Activated CD4-positive, alpha-beta memory T cell treated with anti-CD3 and anti-CD28 coated beads, Interleukin-2, amount 10 ng/mL, durations not matched to agents 7 days and 5 days (primary cell): ENCODE measurements around the gene RAD51AP1. TPM values are rescaled to one million over a fixed set of nuclear protein-coding genes. Genes with fewer than 3 reads are reported as not detected.
A peak's percentile ranks its signal among the peaks of the same experiment; 100 is the strongest.

Experiments
- CTCF ChIA-PET: fragments of 350-600 bp; sonication (Branson Sonifier 250); formaldehyde crosslinking; loops from one replicate; lab custom pipeline; 2021; ENCODE audit warnings: antibody characterized with exemption, inconsistent platforms; lab: Charles Lee
- POLR2A ChIA-PET: fragments of 350-600 bp; sonication (Branson Sonifier 250); formaldehyde crosslinking; loops from one replicate; lab custom pipeline; 2021; ENCODE audit warnings: antibody characterized with exemption; lab: Charles Lee
- DNase-seq: peaks from one replicate; pipeline ENCODE4 v3.0.0-alpha.2; 2020
- H3K27ac Mint-ChIP-seq: one replicate; pipeline ENCODE4 v1.8.0; 2021; ENCODE audit warnings: mild to moderate bottlenecking, mixed read lengths
- H3K27me3 Mint-ChIP-seq: one replicate; pipeline ENCODE4 v1.8.0; 2021; ENCODE audit warnings: mixed read lengths
- H3K36me3 Mint-ChIP-seq: one replicate; pipeline ENCODE4 v1.8.0; 2021; ENCODE audit warnings: low read depth, mixed read lengths
- H3K4me1 Mint-ChIP-seq: one replicate; pipeline ENCODE4 v1.8.0; 2021; ENCODE audit warnings: mixed read lengths
- H3K4me3 Mint-ChIP-seq: one replicate; pipeline ENCODE4 v1.8.0; 2021; ENCODE audit warnings: mild to moderate bottlenecking, mixed read lengths
- H3K9me3 Mint-ChIP-seq: one replicate; pipeline ENCODE4 v1.8.0; 2021; ENCODE audit warnings: mixed read lengths
- total RNA-seq, 2 experiments: library from RNA; stranded (reverse); gene quantifications; one replicate each; pipeline ENCODE4 v1.2.3, GENCODE V29; 2021

The RAD51AP1 gene
- total RNA-seq, 2 experiments from 2014 or later, result 43.5 to 45.6 TPM

GRCh38 chr12:4584281-4584680 is 45.6 kb downstream of the RAD51AP1 start:
- ChIA-PET POLR2A (no interaction called here), CTCF (no interaction called here)
- Mint-ChIP-seq H3K4me1 (no peaks in the 10 kb centered on the region), H3K27me3 (peaks cover 2% of the 10 kb centered on the region), H3K36me3 (no peaks in the 10 kb centered on the region), H3K9me3 (no peaks in the 10 kb centered on the region), H3K27ac (no peak overlapping the region), H3K4me3 (no peak overlapping the region)
- DNase-seq, result no peak

GRCh38 chr12:4584896-4585295 is 46.2 kb downstream of the RAD51AP1 start:
- Mint-ChIP-seq H3K4me1 (no peaks in the 10 kb centered on the region), H3K27me3 (peaks cover 2% of the 10 kb centered on the region), H3K9me3 (peaks cover 3% of the 10 kb centered on the region), H3K4me3 (no peak overlapping the region), H3K36me3 (no peaks in the 10 kb centered on the region), H3K27ac (no peak overlapping the region)
- ChIA-PET CTCF (no interaction called here), POLR2A (no interaction called here)
- DNase-seq, result no peak

GRCh38 chr12:4586500-4586899 is 47.8 kb downstream of the RAD51AP1 start:
- DNase-seq, result no peak
- no peak overlapping the region for H3K27ac Mint-ChIP-seq
- peaks cover 3% of the 10 kb centered on the region for H3K9me3 Mint-ChIP-seq
- H3K27me3 Mint-ChIP-seq, result no peaks in the 10 kb centered on the region
- no peak overlapping the region for H3K4me3 Mint-ChIP-seq
- no peaks in the 10 kb centered on the region for H3K36me3 Mint-ChIP-seq
- H3K4me1 Mint-ChIP-seq, result no peaks in the 10 kb centered on the region
- CTCF ChIA-PET, result no interaction called here
- POLR2A ChIA-PET, result no interaction called here

DNA sequence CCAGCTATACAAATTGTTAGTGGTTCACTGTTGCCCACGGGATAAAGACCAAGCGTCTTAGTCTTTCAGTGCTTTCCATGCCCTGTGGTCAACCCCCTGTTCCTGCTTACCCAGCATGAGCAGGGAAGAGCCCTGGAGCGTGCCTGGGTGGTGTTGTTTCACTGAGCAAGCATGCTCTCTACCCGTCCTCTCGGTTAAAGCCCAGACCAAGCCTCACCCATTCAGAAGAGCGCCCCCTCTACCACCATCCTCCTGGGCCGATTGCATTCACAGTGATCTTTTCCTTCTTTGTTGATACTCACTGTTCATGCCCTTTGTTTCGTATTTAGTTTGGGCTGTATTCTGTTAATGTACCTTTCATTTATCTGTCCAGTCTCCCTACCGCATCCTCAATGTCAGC is 48.4 kb downstream of the RAD51AP1 start:
- Mint-ChIP-seq H3K27ac (no peak overlapping the region), H3K4me3 (no peak overlapping the region), H3K4me1 (no peaks in the 10 kb centered on the region), H3K9me3 (peaks cover 3% of the 10 kb centered on the region), H3K27me3 (no peaks in the 10 kb centered on the region), H3K36me3 (no peaks in the 10 kb centered on the region)
- no peak for DNase-seq
- ChIA-PET CTCF (no interaction called here), POLR2A (no interaction called here)

GRCh38 chr12:4588916-4589315 is 50.2 kb downstream of the RAD51AP1 start:
- ChIA-PET POLR2A (no interaction called here), CTCF (no interaction called here)
- Mint-ChIP-seq H3K27me3 (peaks cover 3% of the 10 kb centered on the region), H3K4me1 (no peaks in the 10 kb centered on the region), H3K9me3 (peaks cover 3% of the 10 kb centered on the region), H3K36me3 (no peaks in the 10 kb centered on the region), H3K4me3 (no peak overlapping the region), H3K27ac (no peak overlapping the region)
- DNase-seq, result no peak

- H3K9me3 Mint-ChIP-seq, result peaks cover 3% of the 10 kb centered on the region
- no peak for DNase-seq
- H3K4me3 Mint-ChIP-seq, result no peak overlapping the region
- no peak overlapping the region for H3K27ac Mint-ChIP-seq
- peaks cover 5% of the 10 kb centered on the region for H3K27me3 Mint-ChIP-seq
- CTCF ChIA-PET, result no interaction called here
- no peaks in the 10 kb centered on the region for H3K36me3 Mint-ChIP-seq
- no peaks in the 10 kb centered on the region for H3K4me1 Mint-ChIP-seq
- POLR2A ChIA-PET, result no interaction called here
Observed at GRCh38 chr12:4589941-4590340, 51.3 kb downstream of the RAD51AP1 start.

DNA sequence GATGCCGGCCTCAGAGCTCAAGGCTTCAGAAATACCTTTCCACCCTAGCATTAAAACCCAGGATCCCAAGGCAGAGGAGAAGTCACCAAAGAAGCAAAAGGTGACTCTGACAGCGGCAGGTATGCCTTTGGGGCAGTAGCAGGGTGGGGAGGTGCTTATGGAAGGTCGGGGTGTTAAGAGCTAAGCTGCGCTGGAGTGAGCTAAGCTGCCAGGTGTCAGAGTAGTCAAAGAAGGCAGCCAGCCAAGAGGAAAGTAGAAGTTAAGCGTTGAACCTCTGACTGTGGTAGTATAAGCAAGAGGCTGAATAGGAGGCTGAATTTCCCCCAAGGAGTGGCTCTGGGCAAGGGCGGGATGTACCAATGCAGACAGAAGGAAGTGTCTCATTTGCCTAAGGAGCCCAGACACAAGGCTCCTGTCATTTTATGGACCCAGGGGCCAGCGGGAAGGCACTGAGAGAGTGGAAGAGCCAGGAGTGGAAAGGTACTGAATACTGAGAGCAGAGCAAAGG is 52.5 kb downstream of the RAD51AP1 start:
- Mint-ChIP-seq H3K9me3 (peaks cover 3% of the 10 kb centered on the region), H3K27me3 (peaks cover 7% of the 10 kb centered on the region), H3K4me1 (no peaks in the 10 kb centered on the region), H3K27ac (no peak overlapping the region), H3K36me3 (no peaks in the 10 kb centered on the region), H3K4me3 (no peak overlapping the region)
- DNase-seq, result no peak
- ChIA-PET POLR2A (interaction anchor here (1.4 kb wide), 1 partner anchor 53 kb away, joined by 4 read pairs; a partner anchor contains a TSS), CTCF (interaction anchor here (1.5 to 2.5 kb wide), 2 partner anchors 11 to 13 kb away, joined by 3 to 14 read pairs; no protein-coding TSS in a partner anchor)

DNA sequence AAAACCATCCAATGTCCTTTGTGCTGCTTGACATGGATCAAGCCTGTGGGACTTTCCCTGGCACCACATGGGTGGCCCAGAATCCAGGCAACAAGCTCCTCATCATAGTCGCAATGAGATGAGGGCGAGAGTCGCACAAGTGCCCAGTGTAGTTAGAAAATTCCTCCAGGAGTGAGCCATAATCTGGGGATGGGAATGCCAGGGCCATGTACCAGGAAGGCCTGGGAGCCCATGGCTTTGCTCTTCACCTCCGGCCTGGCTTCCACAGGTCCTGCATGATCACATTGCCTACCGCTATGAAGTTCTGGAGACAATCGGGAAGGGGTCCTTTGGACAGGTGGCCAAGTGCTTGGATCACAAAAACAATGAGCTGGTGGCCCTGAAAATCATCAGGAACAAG is 57.2 kb downstream of the RAD51AP1 start:
- DNase-seq, result no peak
- Mint-ChIP-seq H3K27ac (no peak overlapping the region), H3K36me3 (no peaks in the 10 kb centered on the region), H3K4me1 (no peaks in the 10 kb centered on the region), H3K9me3 (no peaks in the 10 kb centered on the region), H3K27me3 (peaks cover 7% of the 10 kb centered on the region), H3K4me3 (no peak overlapping the region)
- CTCF ChIA-PET, result interaction anchor here (1.1 to 2.5 kb wide), 3 partner anchors 8 to 162 kb away, joined by 6 to 15 read pairs (median 6); no protein-coding TSS in a partner anchor
- POLR2A ChIA-PET, result no interaction called here

GRCh38 chr12:4603421-4603820 is 64.7 kb downstream of the RAD51AP1 start:
- Mint-ChIP-seq H3K4me3 (no peak overlapping the region), H3K27ac (no peak overlapping the region), H3K4me1 (peaks cover 12% of the 10 kb centered on the region), H3K27me3 (peaks cover 20% of the 10 kb centered on the region), H3K36me3 (peaks cover 2% of the 10 kb centered on the region), H3K9me3 (no peaks in the 10 kb centered on the region)
- POLR2A ChIA-PET, result interaction anchor here (1.3 kb wide), 1 partner anchor 45 kb away, joined by 3 read pairs; the partner anchor contains the start of gene AKAP3
- CTCF ChIA-PET, result interaction anchor here (2.0 to 2.2 kb wide), 2 partner anchors 9 to 12 kb away, joined by 14 to 15 read pairs; no protein-coding TSS in a partner anchor
- DNase-seq, result no peak

GRCh38 chr12:4603946-4604345 is 65.3 kb downstream of the RAD51AP1 start:
- peaks cover 20% of the 10 kb centered on the region for H3K27me3 Mint-ChIP-seq
- CTCF ChIA-PET, result interaction anchor here (0.6 to 2.5 kb wide), 7 partner anchors 9 to 723 kb away, joined by 3 to 15 read pairs (median 9); partner anchors contain the start of genes AKAP3 and NDUFA9
- H3K4me3 Mint-ChIP-seq, result no peak overlapping the region
- no peak for DNase-seq
- H3K27ac Mint-ChIP-seq, result no peak overlapping the region
- H3K4me1 Mint-ChIP-seq, result peaks cover 12% of the 10 kb centered on the region
- H3K9me3 Mint-ChIP-seq, result no peaks in the 10 kb centered on the region
- POLR2A ChIA-PET, result interaction anchor here (0.8 to 2.1 kb wide), 3 partner anchors 45 to 65 kb away, joined by 3 to 10 read pairs (median 3); partner anchors contain the start of genes AKAP3 and NDUFA9
- peaks cover 2% of the 10 kb centered on the region for H3K36me3 Mint-ChIP-seq

GRCh38 chr12:4604684-4605193 is 66.0 kb downstream of the RAD51AP1 start:
- peak overlapping the region; percentile 91 for H3K4me3 Mint-ChIP-seq
- no peaks in the 10 kb centered on the region for H3K9me3 Mint-ChIP-seq
- POLR2A ChIA-PET, result interaction anchor here (0.8 to 2.1 kb wide), 2 partner anchors 45 to 66 kb away, joined by 3 to 10 read pairs; partner anchors contain the start of genes AKAP3 and NDUFA9
- H3K4me1 Mint-ChIP-seq, result peaks cover 12% of the 10 kb centered on the region
- H3K27me3 Mint-ChIP-seq, result peaks cover 20% of the 10 kb centered on the region
- CTCF ChIA-PET, result interaction anchor here (0.6 to 2.5 kb wide), 15 partner anchors 7 to 723 kb away, joined by 3 to 15 read pairs (median 4); partner anchors contain the start of genes AKAP3 and NDUFA9
- H3K36me3 Mint-ChIP-seq, result peaks cover 2% of the 10 kb centered on the region
- peak; percentile 84 for DNase-seq
- H3K27ac Mint-ChIP-seq, result peak overlapping the region; percentile 68

DNA sequence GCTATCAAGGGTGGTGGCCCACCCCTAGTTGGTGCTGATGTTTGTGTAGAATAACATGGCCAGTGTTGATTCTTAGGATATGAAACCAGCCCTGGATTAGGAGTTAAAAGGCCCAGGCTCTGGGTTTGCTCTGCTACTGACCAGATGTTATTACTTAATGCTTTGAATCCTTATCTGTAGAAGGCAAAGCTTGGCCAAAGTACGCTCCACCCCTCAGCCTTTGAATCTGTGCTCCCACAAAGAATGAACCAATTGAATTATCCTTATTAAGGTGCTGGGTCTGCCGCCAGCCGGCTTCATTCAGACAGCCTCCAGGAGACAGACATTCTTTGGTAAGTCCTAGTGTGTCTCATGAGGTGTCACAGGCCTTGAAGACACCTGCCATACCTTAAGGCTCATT is 68.4 kb downstream of the RAD51AP1 start:
- H3K27me3 Mint-ChIP-seq, result peaks cover 17% of the 10 kb centered on the region
- POLR2A ChIA-PET, result no interaction called here
- H3K9me3 Mint-ChIP-seq, result no peaks in the 10 kb centered on the region
- no peak for DNase-seq
- peaks cover 5% of the 10 kb centered on the region for H3K36me3 Mint-ChIP-seq
- no peak overlapping the region for H3K27ac Mint-ChIP-seq
- no peak overlapping the region for H3K4me3 Mint-ChIP-seq
- CTCF ChIA-PET, result no interaction called here
- H3K4me1 Mint-ChIP-seq, result peaks cover 12% of the 10 kb centered on the region

- ChIA-PET POLR2A (no interaction called here), CTCF (interaction anchor here (1.5 kb wide), 1 partner anchor 40 kb away, joined by 4 read pairs; the partner anchor contains the start of genes AKAP3 and NDUFA9)
- Mint-ChIP-seq H3K36me3 (peaks cover 19% of the 10 kb centered on the region), H3K9me3 (no peaks in the 10 kb centered on the region), H3K27ac (no peak overlapping the region), H3K4me1 (peaks cover 12% of the 10 kb centered on the region), H3K4me3 (no peak overlapping the region), H3K27me3 (peaks cover 4% of the 10 kb centered on the region)
- DNase-seq, result no peak
Observed at GRCh38 chr12:4609071-4609470, 70.4 kb downstream of the RAD51AP1 start.
